IPS-20b (cell line): ENCODE measurements around the gene SNAPC2.

ENCODE experiments used
- H3K27ac ChIP-seq: one replicate; pipeline ENCODE4 v1.5.1; 2013; ENCODE audit warnings: low read length
- H3K27me3 ChIP-seq: 2 replicates; pipeline ENCODE4 v1.6.1; 2013; ENCODE audit warnings: mild to moderate bottlenecking, low read length, inconsistent platforms; ENCODE audit not compliant: insufficient read depth
- H3K36me3 ChIP-seq: 2 replicates; pipeline ENCODE4 v1.6.1; 2013; ENCODE audit warnings: low read depth, mild to moderate bottlenecking, inconsistent platforms, low read length, moderate library complexity; ENCODE audit not compliant: insufficient read depth
- H3K4me1 ChIP-seq: 2 replicates; pipeline ENCODE4 v1.6.1; 2013; ENCODE audit warnings: mild to moderate bottlenecking, control low read depth, inconsistent platforms, low read length, moderate library complexity; ENCODE audit not compliant: insufficient read depth
- H3K4me3 ChIP-seq: 2 replicates; pipeline ENCODE4 v1.5.1; 2013; ENCODE audit warnings: mild to moderate bottlenecking, low read length, inconsistent platforms
- H3K9ac ChIP-seq: 2 replicates; pipeline ENCODE4 v1.6.1; 2013; ENCODE audit warnings: low read depth, mild to moderate bottlenecking, inconsistent platforms, low read length, moderate library complexity
- H3K9me3 ChIP-seq: 2 replicates; pipeline ENCODE4 v1.6.1; 2013; ENCODE audit warnings: mild to moderate bottlenecking, low read depth, low read length, inconsistent platforms; ENCODE audit not compliant: insufficient read depth

SNAPC2 gene

GRCh38 chr19:7904074-7905020 is 15.8 kb upstream of the SNAPC2 start:
- H3K36me3 ChIP-seq = peaks cover 4% of the 10 kb centered on the region; the same call in 1 of the 2 replicates
- H3K27ac ChIP-seq = no peak overlapping the region
- H3K4me3 ChIP-seq = peak overlapping the region; percentile 76
- peaks cover 4% of the 10 kb centered on the region; the same call in 1 of the 2 replicates for H3K27me3 ChIP-seq
- H3K9me3 ChIP-seq = no peaks in the 10 kb centered on the region
- H3K4me1 ChIP-seq = peaks cover 7% of the 10 kb centered on the region
- H3K9ac ChIP-seq = peak overlapping the region; percentile 81

GRCh38 chr19:7905268-7905667 is 14.9 kb upstream of the SNAPC2 start:
- H3K9ac ChIP-seq = no peak overlapping the region
- no peaks in the 10 kb centered on the region for H3K9me3 ChIP-seq
- no peak overlapping the region for H3K4me3 ChIP-seq

GRCh38 chr19:7905859-7906258 is 14.3 kb upstream of the SNAPC2 start:
- Histone ChIP-seq H3K9me3 (no peaks in the 10 kb centered on the region), H3K27me3 (peaks cover 4% of the 10 kb centered on the region; the same call in 1 of the 2 replicates), H3K9ac (no peak overlapping the region), H3K27ac (no peak overlapping the region), H3K4me3 (no peak overlapping the region), H3K4me1 (peaks cover 7% of the 10 kb centered on the region), H3K36me3 (peaks cover 12% of the 10 kb centered on the region)

More at GRCh38 chr19:7905268-7905667, 14.9 kb upstream of the SNAPC2 start:
- peaks cover 7% of the 10 kb centered on the region for H3K4me1 ChIP-seq
- H3K27me3 ChIP-seq = peaks cover 4% of the 10 kb centered on the region; the same call in 1 of the 2 replicates
- peaks cover 6% of the 10 kb centered on the region for H3K36me3 ChIP-seq
- no peak overlapping the region for H3K27ac ChIP-seq

- H3K9me3 ChIP-seq = no peaks in the 10 kb centered on the region
- H3K27me3 ChIP-seq = peaks cover 4% of the 10 kb centered on the region; the same call in 1 of the 2 replicates
- H3K36me3 ChIP-seq = peaks cover 23% of the 10 kb centered on the region
- H3K9ac ChIP-seq = no peak overlapping the region
- no peak overlapping the region for H3K27ac ChIP-seq
- H3K4me1 ChIP-seq = peaks cover 7% of the 10 kb centered on the region
- H3K4me3 ChIP-seq = no peak overlapping the region
Measured at GRCh38 chr19:7907122-7907521, 13.0 kb upstream of the SNAPC2 start.

- H3K4me1 ChIP-seq = peaks cover 7% of the 10 kb centered on the region
- H3K4me3 ChIP-seq = no peak overlapping the region
- no peaks in the 10 kb centered on the region for H3K9me3 ChIP-seq
- no peak overlapping the region for H3K27ac ChIP-seq
- peaks cover 3% of the 10 kb centered on the region; the same call in 1 of the 2 replicates for H3K27me3 ChIP-seq
- H3K36me3 ChIP-seq = peaks cover 24% of the 10 kb centered on the region
- no peak overlapping the region for H3K9ac ChIP-seq
Measured at GRCh38 chr19:7907544-7907943, 12.6 kb upstream of the SNAPC2 start.

- Histone ChIP-seq H3K27ac (no peak overlapping the region), H3K9me3 (no peaks in the 10 kb centered on the region), H3K4me3 (no peak overlapping the region), H3K27me3 (no peaks in the 10 kb centered on the region), H3K4me1 (peaks cover 7% of the 10 kb centered on the region), H3K9ac (no peak overlapping the region), H3K36me3 (peaks cover 24% of the 10 kb centered on the region)
Measured at GRCh38 chr19:7908078-7908699, 11.9 kb upstream of the SNAPC2 start.

GRCh38 chr19:7908742-7909461 is 11.2 kb upstream of the SNAPC2 start:
- H3K36me3 ChIP-seq = peaks cover 24% of the 10 kb centered on the region

GRCh38 chr19:7909471-7910067 is 10.6 kb upstream of the SNAPC2 start:
- Histone ChIP-seq H3K9ac (no peak overlapping the region), H3K4me3 (no peak overlapping the region), H3K36me3 (peaks cover 24% of the 10 kb centered on the region), H3K9me3 (no peaks in the 10 kb centered on the region), H3K4me1 (peaks cover 6% of the 10 kb centered on the region), H3K27me3 (peaks cover 4% of the 10 kb centered on the region), H3K27ac (no peak overlapping the region)

More at GRCh38 chr19:7908742-7909461, 11.2 kb upstream of the SNAPC2 start:
- Histone ChIP-seq H3K27me3 (no peaks in the 10 kb centered on the region; the same call in 1 of the 2 replicates), H3K4me3 (no peak overlapping the region), H3K9me3 (no peaks in the 10 kb centered on the region), H3K4me1 (peaks cover 7% of the 10 kb centered on the region), H3K9ac (no peak overlapping the region), H3K27ac (no peak overlapping the region)

- H3K4me3 ChIP-seq = no peak overlapping the region
- H3K9me3 ChIP-seq = no peaks in the 10 kb centered on the region
- no peaks in the 10 kb centered on the region for H3K4me1 ChIP-seq
- H3K9ac ChIP-seq = no peak overlapping the region
- H3K27me3 ChIP-seq = peaks cover 14% of the 10 kb centered on the region
- peaks cover 24% of the 10 kb centered on the region for H3K36me3 ChIP-seq
- no peak overlapping the region for H3K27ac ChIP-seq
Measured at GRCh38 chr19:7910321-7911161, 9.6 kb upstream of the SNAPC2 start.

GRCh38 chr19:7911508-7912143 is 8.5 kb upstream of the SNAPC2 start:
- Histone ChIP-seq H3K9ac (no peak overlapping the region), H3K4me1 (no peaks in the 10 kb centered on the region), H3K36me3 (peaks cover 20% of the 10 kb centered on the region), H3K27ac (no peak overlapping the region), H3K4me3 (no peak overlapping the region), H3K9me3 (no peaks in the 10 kb centered on the region), H3K27me3 (peaks cover 25% of the 10 kb centered on the region)
